HFFc6 (cell line): ENCODE results near the gene NCKAP5. TPM values are rescaled to one million over a fixed set of nuclear protein-coding genes. Genes with fewer than 3 reads are reported as not detected.
A peak's percentile ranks its signal among the peaks of the same experiment; 100 is the strongest.
"Not testable (repeated sequence)": the region's sequence is repeated elsewhere in the genome, so short reads cannot be mapped to it uniquely, and the experiment has no call there.

Experiments used
- DNase-seq: peaks from one replicate; pipeline ENCODE4 v3.0.0-alpha.2; 2018
- H3K27ac Mint-ChIP-seq: 2 replicates; pipeline ENCODE4 v1.8.0; 2020; ENCODE audit warnings: mild to moderate bottlenecking, mixed read lengths
- H3K27me3 Mint-ChIP-seq: 2 replicates; pipeline ENCODE4 v1.8.0; 2021; ENCODE audit warnings: mild to moderate bottlenecking, moderate library complexity, mixed read lengths; ENCODE audit not compliant: insufficient read depth
- H3K36me3 Mint-ChIP-seq: 2 replicates; pipeline ENCODE4 v1.8.0; 2021; ENCODE audit warnings: low read depth, mixed read lengths
- H3K4me1 Mint-ChIP-seq: 2 replicates; pipeline ENCODE4 v1.8.0; 2020; ENCODE audit warnings: low read depth, mixed read lengths
- H3K4me3 Mint-ChIP-seq: 2 replicates; pipeline ENCODE4 v1.8.0; 2020; ENCODE audit warnings: mild to moderate bottlenecking, moderate library complexity, mixed read lengths
- H3K9me3 Mint-ChIP-seq: 2 replicates; pipeline ENCODE4 v1.8.0; 2020; ENCODE audit warnings: mild to moderate bottlenecking, mixed read lengths
- total RNA-seq, 6 experiments: library from RNA; stranded (reverse); fragmentation: NEBNext Ultra II Directional; extraction: Animal tissue kit (Norgen Biotek cat#: 25700); gene quantifications; 2 replicates in 1 of 6; 3 replicates in 5 of 6; pipeline ENCODE4 v1.2.3, GENCODE V29; 2021
- TF ChIP-seq, protein P1 (sequence below): fragments of 200-600 bp; sonication (generic); IDR thresholded peaks from 2 replicates; pipeline ENCODE4 v1.5.0; 2021; ENCODE audit warnings: antibody characterized with exemption, mild to moderate bottlenecking

Gene NCKAP5
- total RNA-seq, 6 experiments from 2014 or later, result 0.31 to 4.0 (median 3.1) TPM

DNA sequence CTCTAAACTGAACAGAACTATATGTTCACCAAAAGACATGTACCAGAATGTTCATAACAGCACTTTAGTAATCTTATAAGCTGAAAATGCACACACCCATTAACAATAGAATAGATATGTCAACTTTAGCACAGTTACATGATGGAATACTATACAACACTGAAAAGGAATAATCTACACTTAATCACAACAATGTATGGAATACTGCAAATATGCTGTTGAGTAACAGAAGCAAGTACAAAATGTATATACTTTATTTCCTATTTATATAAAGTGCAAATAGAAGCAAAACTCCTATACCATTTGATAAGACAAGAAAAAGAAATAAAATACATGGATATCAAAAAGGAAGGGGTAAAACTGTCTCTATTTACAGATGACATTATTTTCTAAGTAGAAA, 352.8 kb downstream of the NCKAP5 start:
- Mint-ChIP-seq H3K36me3 (no peaks in the 10 kb centered on the region), H3K27me3 (no peaks in the 10 kb centered on the region; the same call in 1 of the 2 replicates), H3K4me3 (no peak overlapping the region), H3K27ac (no peak overlapping the region), H3K4me1 (peaks cover 22% of the 10 kb centered on the region; the same call in 1 of the 2 replicates), H3K9me3 (no peaks in the 10 kb centered on the region)
- no peak for DNase-seq
- TF ChIP-seq, protein P1, sequence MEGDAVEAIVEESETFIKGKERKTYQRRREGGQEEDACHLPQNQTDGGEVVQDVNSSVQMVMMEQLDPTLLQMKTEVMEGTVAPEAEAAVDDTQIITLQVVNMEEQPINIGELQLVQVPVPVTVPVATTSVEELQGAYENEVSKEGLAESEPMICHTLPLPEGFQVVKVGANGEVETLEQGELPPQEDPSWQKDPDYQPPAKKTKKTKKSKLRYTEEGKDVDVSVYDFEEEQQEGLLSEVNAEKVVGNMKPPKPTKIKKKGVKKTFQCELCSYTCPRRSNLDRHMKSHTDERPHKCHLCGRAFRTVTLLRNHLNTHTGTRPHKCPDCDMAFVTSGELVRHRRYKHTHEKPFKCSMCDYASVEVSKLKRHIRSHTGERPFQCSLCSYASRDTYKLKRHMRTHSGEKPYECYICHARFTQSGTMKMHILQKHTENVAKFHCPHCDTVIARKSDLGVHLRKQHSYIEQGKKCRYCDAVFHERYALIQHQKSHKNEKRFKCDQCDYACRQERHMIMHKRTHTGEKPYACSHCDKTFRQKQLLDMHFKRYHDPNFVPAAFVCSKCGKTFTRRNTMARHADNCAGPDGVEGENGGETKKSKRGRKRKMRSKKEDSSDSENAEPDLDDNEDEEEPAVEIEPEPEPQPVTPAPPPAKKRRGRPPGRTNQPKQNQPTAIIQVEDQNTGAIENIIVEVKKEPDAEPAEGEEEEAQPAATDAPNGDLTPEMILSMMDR, result no peak

DNA sequence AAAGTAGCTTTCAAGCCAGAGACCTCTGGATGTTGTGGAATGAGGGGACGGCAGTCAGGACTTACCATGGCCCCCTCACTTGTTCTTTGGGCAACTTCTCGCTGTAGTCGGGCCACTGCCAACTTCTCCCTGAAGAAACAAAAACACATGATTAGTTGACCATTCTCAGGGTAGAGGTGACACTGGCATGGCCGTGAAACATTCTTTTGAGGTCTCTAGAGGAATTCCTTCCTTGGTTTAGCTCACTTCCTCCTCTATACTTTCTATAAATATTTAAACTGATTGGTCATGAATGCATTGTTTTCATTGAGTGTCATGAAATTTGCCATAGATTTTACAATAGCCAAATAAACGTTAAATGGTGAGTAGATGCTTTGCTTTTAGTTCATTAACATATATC, 354.6 kb downstream of the NCKAP5 start:
- H3K27ac Mint-ChIP-seq, result no peak overlapping the region

DNA sequence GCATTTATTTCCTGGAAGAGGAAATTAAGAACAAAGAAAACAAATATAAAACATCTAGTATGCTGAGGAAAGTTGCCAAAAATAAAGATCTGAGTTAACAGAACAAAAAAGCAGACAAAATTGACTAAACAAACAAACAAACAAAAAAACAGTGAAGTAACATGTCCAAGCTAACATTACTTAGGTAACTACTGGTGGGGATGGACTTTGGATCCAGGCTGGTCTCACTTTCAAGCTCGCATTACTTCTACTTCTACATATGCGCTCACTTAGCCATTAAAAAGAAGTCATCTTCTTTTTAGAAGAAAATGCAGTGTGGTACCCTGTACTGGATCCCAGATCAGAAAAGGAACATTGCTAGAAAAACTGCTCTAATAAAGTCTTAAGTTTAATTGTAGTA, 358.9 kb downstream of the NCKAP5 start:
- peaks cover 10% of the 10 kb centered on the region for H3K9me3 Mint-ChIP-seq
- TF ChIP-seq, protein P1, result no peak
- H3K4me3 Mint-ChIP-seq, result no peak overlapping the region
- H3K36me3 Mint-ChIP-seq, result peaks cover 27% of the 10 kb centered on the region
- H3K27ac Mint-ChIP-seq, result no peak overlapping the region
- peaks cover 26% of the 10 kb centered on the region for H3K4me1 Mint-ChIP-seq
- H3K27me3 Mint-ChIP-seq, result no peaks in the 10 kb centered on the region
- DNase-seq, result no peak

More for the DNA sequence above, 354.6 kb downstream of the NCKAP5 start:
- DNase-seq, result no peak
- no peaks in the 10 kb centered on the region for H3K9me3 Mint-ChIP-seq
- no peaks in the 10 kb centered on the region; the same call in 1 of the 2 replicates for H3K27me3 Mint-ChIP-seq
- TF ChIP-seq, protein P1, result no peak
- H3K4me1 Mint-ChIP-seq, result peaks cover 28% of the 10 kb centered on the region; the same call in 1 of the 2 replicates
- H3K4me3 Mint-ChIP-seq, result no peak overlapping the region
- H3K36me3 Mint-ChIP-seq, result peaks cover 4% of the 10 kb centered on the region; the same call in 1 of the 2 replicates

DNA sequence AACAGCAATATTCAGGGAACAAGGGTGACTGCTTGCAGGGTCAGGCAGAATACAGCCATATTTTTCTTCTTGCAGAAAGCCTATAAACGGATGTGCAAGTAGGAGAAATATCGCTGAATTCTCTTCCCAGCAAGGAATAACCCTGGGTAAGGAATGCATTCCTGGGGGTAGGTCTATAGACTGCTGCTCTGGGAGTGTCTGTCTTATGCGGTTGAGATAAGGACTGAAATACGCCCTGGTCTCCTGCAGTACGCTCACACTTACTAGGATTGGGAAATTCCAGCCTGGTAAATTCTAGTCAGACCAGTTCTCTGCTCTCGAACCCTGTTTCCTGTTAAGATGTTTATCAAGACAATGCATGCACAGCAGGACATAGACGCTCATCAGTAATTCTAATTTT, 361.6 kb downstream of the NCKAP5 start:
- peaks cover 16% of the 10 kb centered on the region for H3K9me3 Mint-ChIP-seq
- not testable (repeated sequence) for H3K27me3 Mint-ChIP-seq, H3K4me3 Mint-ChIP-seq, DNase-seq, H3K27ac Mint-ChIP-seq
- peaks cover 22% of the 10 kb centered on the region for H3K4me1 Mint-ChIP-seq
- peaks cover 29% of the 10 kb centered on the region for H3K36me3 Mint-ChIP-seq

DNA sequence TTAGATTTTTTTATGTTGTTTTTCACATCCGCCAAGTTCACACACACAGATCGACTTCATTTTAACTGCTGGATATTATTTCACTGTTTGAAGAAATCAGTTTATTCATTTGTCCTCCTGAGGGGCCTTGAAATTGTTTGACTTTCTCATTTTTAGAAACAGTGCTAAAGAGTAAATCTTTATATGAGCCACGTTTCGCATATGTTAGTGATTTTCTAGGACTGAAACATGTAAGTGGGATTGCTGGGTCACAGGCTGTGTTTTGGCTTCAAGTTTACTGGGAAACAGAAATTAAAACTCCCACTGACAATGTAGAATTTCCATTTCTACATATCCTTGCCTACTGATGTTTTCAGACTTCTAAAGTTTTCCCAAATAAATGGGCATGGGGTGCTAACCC, 363.8 kb downstream of the NCKAP5 start:
- H3K36me3 Mint-ChIP-seq, result peaks cover 36% of the 10 kb centered on the region
- TF ChIP-seq, protein P1, result no peak
- peaks cover 44% of the 10 kb centered on the region for H3K4me1 Mint-ChIP-seq

DNA sequence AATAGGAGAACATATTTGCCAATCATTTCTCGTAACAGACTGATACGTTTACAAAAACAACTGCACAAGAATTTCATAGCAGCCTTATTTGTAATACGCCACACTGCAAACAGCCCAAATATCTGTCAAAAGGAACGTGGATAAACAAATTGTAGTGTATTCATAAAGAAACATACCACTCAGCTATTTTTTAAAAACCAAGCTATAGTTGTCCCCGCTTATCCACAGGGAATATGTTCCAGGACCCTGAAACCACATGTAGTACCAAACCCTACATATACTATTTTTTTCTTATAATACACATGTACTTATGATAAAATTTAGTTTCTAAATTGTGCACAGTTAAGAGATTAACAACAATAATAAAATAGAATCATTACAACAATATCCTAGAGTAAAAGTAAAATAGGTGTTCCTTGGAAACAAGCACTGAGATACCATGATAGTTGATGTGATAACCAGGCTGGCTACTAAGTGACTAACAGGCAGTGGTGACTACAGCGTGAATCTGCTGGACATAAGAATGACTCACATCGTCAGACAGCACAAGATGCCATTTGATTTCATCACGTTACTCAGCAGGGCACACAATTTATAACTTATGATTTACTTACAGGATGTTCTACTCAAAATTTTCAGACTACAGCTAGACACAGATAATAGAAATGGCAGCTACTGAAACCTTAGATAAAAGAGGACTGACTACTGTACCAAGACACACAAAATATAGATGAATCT, 367.4 kb downstream of the NCKAP5 start:
- Mint-ChIP-seq H3K27me3 (0 out of 2 replicates have a peak, but pooled peaks cover 3% of the 10 kb centered on the region), H3K9me3 (peaks cover 14% of the 10 kb centered on the region; the same call in 1 of the 2 replicates), H3K36me3 (peaks cover 9% of the 10 kb centered on the region; the same call in 1 of the 2 replicates), H3K27ac (peak overlapping the region; percentile 81), H3K4me1 (peaks cover 63% of the 10 kb centered on the region), H3K4me3 (peak overlapping the region; percentile 32; the same call in 1 of the 2 replicates)
- peak; percentile 91 for DNase-seq
- TF ChIP-seq, protein P1, result no peak

More for the DNA sequence above, 363.8 kb downstream of the NCKAP5 start:
- 0 out of 2 replicates have a peak, but pooled peaks cover 3% of the 10 kb centered on the region for H3K27me3 Mint-ChIP-seq
- no peak overlapping the region for H3K4me3 Mint-ChIP-seq
- H3K9me3 Mint-ChIP-seq, result peaks cover 23% of the 10 kb centered on the region
- H3K27ac Mint-ChIP-seq, result peak overlapping the region; percentile 19; the same call in 1 of the 2 replicates
- no peak for DNase-seq
